Measurements from ENCODE around the gene ACADSB. TPM values are rescaled to one million over a fixed set of nuclear protein-coding genes. Genes with fewer than 3 reads are reported as not detected.

Gene ACADSB
- polyA plus RNA-seq, 1 experiment, result 16.1 TPM

- CTCF ChIA-PET, result interaction anchor here (1.4 to 2.4 kb wide), 4 partner anchors 12 to 34 kb away, joined by 5 to 24 read pairs (median 12); partner anchors contain the start of gene PSTK
- Histone ChIP-seq H3K27me3 (ENCODE audit: control insufficient read depth, insufficient read depth, low read length) (no peaks in the 10 kb centered on the region), H3K4me3 (ENCODE audit: low read depth, low read length) (peak overlapping the region; percentile 80), H3K27ac (ENCODE audit: low read depth, low read length) (peak overlapping the region; percentile 32), H3K9me3 (ENCODE audit: control insufficient read depth, insufficient read depth, low read length) (peaks cover 4% of the 10 kb centered on the region; the same call in 1 of the 2 replicates)
- POLR2A ChIA-PET, result interaction anchor here (0.5 to 1.0 kb wide), 3 partner anchors 23 to 1770 kb away, joined by 3 to 11 read pairs (median 7); partner anchors contain the start of gene PSTK
- no peak for TF ChIP-seq CTCF (IDR thresholded peaks at IDR 0.05; ENCODE audit: low read depth, low read length)
- no peak for DNase-seq (ENCODE audit: low read depth, low spot score)
Observed at GRCh38 chr10:123009105-123009820, 457 bp downstream of the ACADSB start.

GRCh38 chr10:123011987-123012386 lies 3.2 kb downstream of the ACADSB start:
- Histone ChIP-seq H3K27ac (ENCODE audit: low read depth, low read length) (no peak overlapping the region), H3K27me3 (ENCODE audit: control insufficient read depth, insufficient read depth, low read length) (no peaks in the 10 kb centered on the region), H3K9me3 (ENCODE audit: control insufficient read depth, insufficient read depth, low read length) (peaks cover 4% of the 10 kb centered on the region; the same call in 1 of the 2 replicates), H3K4me3 (ENCODE audit: low read depth, low read length) (no peak overlapping the region)
- ChIA-PET CTCF (interaction anchor here (2.4 kb wide), 1 partner anchor 9 kb away, joined by 13 read pairs; no protein-coding TSS in a partner anchor), POLR2A (no interaction called here)
- no peak for DNase-seq (ENCODE audit: low read depth, low spot score)
- TF ChIP-seq CTCF (IDR thresholded peaks at IDR 0.05; ENCODE audit: low read depth, low read length), result no peak

GRCh38 chr10:123013456-123014419 lies 4.9 kb downstream of the ACADSB start:
- Histone ChIP-seq H3K4me3 (ENCODE audit: low read depth, low read length) (no peak overlapping the region), H3K27me3 (ENCODE audit: control insufficient read depth, insufficient read depth, low read length) (no peaks in the 10 kb centered on the region), H3K9me3 (ENCODE audit: control insufficient read depth, insufficient read depth, low read length) (no peaks in the 10 kb centered on the region; the same call in 1 of the 2 replicates), H3K27ac (ENCODE audit: low read depth, low read length) (no peak overlapping the region)
- TF ChIP-seq CTCF (IDR thresholded peaks at IDR 0.05; ENCODE audit: low read depth, low read length), result no peak
- POLR2A ChIA-PET, result no interaction called here
- CTCF ChIA-PET, result interaction anchor here (0.8 to 1.1 kb wide), 2 partner anchors 8 to 29 kb away, joined by 4 to 6 read pairs; no protein-coding TSS in a partner anchor
- DNase-seq (ENCODE audit: low read depth, low spot score), result no peak

GRCh38 chr10:123014772-123015171 lies 6.0 kb downstream of the ACADSB start:
- ChIA-PET POLR2A (interaction anchor here (0.6 kb wide), 1 partner anchor 11 kb away, joined by 4 read pairs; no protein-coding TSS in a partner anchor), CTCF (interaction anchor here (1.1 kb wide), 1 partner anchor 28 kb away, joined by 6 read pairs; no protein-coding TSS in a partner anchor)
- Histone ChIP-seq H3K4me3 (ENCODE audit: low read depth, low read length) (no peak overlapping the region), H3K9me3 (ENCODE audit: control insufficient read depth, insufficient read depth, low read length) (no peaks in the 10 kb centered on the region), H3K27ac (ENCODE audit: low read depth, low read length) (no peak overlapping the region), H3K27me3 (ENCODE audit: control insufficient read depth, insufficient read depth, low read length) (no peaks in the 10 kb centered on the region)
- TF ChIP-seq CTCF (IDR thresholded peaks at IDR 0.05; ENCODE audit: low read depth, low read length), result no peak
- no peak for DNase-seq (ENCODE audit: low read depth, low spot score)
